Endothelial cell (in vitro differentiated cells): ENCODE results near the gene TMEM109. TPM values are rescaled to one million over a fixed set of nuclear protein-coding genes. Genes with fewer than 3 reads are reported as not detected.

ENCODE experiments used
- DNase-seq: peaks from one replicate; pipeline ENCODE4 v3.0.0; 2021; ENCODE audit warnings: low spot score
- H3K27ac Mint-ChIP-seq: one replicate; pipeline ENCODE4 v1.8.0; 2021; ENCODE audit warnings: mixed read lengths, inconsistent platforms; ENCODE audit not compliant: unreplicated experiment
- H3K27me3 Mint-ChIP-seq: one replicate; pipeline ENCODE4 v1.8.0; 2021; ENCODE audit warnings: mild to moderate bottlenecking, moderate library complexity, mixed read lengths, inconsistent platforms; ENCODE audit not compliant: unreplicated experiment
- H3K36me3 Mint-ChIP-seq: one replicate; pipeline ENCODE4 v1.8.0; 2021; ENCODE audit warnings: mild to moderate bottlenecking, low read depth, mixed read lengths, inconsistent platforms; ENCODE audit not compliant: unreplicated experiment
- H3K4me1 Mint-ChIP-seq: one replicate; pipeline ENCODE4 v1.8.0; 2021; ENCODE audit warnings: mild to moderate bottlenecking, mixed read lengths, inconsistent platforms; ENCODE audit not compliant: unreplicated experiment
- H3K4me3 Mint-ChIP-seq: one replicate; pipeline ENCODE4 v1.8.0; 2021; ENCODE audit warnings: mild to moderate bottlenecking, mixed read lengths, inconsistent platforms; ENCODE audit not compliant: unreplicated experiment
- H3K9me3 Mint-ChIP-seq: one replicate; pipeline ENCODE4 v1.8.0; 2021; ENCODE audit warnings: mixed read lengths, inconsistent platforms; ENCODE audit not compliant: unreplicated experiment
- total RNA-seq: library from RNA; stranded (reverse); fragmentation: NEBNext Ultra II Directional; extraction: Animal tissue kit (Norgen Biotek cat#: 25700); gene quantifications from one replicate; pipeline ENCODE4 v1.2.1, GENCODE V29; 2021; ENCODE audit not compliant: unreplicated experiment
- TF ChIP-seq, protein P1 (sequence below): fragments of 200-600 bp; sonication (generic); IDR thresholded peaks from one replicate; pipeline ENCODE4 v1.5.0; 2021; ENCODE audit warnings: antibody characterized with exemption; ENCODE audit not compliant: unreplicated experiment

The TMEM109 gene
- total RNA-seq, 1 donor from 2014 or later: 95.1 TPM

DNA sequence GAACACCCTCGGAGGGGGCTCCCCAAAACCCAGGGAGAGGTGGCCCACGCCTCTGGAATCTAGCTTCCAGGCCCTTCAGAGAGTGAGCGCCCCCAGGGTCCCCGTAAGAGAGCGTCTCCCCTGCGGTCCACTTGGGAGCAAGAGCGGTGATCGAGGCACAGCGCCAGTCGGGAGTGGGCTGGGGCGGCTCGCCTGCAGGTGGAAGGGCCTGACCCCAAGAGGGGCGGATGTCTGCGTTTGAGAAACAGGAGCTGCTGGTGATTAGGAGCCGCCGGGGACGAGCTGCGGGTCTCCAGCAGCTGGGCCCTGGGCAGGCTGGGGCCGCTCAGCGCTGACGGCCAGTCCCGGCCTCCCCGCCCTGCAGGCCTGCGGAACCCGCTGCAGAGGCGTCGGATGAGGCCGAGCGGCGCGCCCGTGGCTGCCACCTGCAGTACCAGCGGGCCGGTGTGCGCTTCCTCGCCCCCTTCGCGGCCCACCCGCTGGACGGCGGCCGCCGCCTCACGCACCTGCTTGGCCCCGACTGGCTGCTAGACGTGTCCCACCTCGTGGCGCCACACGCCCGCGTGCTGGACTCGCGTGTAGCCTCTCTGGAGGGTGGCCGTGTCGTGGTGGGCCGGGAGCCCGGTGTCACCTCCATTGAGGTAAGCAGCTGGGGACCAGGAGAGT lies 20.3 kb downstream of the TMEM109 start:
- TF ChIP-seq, protein P1, sequence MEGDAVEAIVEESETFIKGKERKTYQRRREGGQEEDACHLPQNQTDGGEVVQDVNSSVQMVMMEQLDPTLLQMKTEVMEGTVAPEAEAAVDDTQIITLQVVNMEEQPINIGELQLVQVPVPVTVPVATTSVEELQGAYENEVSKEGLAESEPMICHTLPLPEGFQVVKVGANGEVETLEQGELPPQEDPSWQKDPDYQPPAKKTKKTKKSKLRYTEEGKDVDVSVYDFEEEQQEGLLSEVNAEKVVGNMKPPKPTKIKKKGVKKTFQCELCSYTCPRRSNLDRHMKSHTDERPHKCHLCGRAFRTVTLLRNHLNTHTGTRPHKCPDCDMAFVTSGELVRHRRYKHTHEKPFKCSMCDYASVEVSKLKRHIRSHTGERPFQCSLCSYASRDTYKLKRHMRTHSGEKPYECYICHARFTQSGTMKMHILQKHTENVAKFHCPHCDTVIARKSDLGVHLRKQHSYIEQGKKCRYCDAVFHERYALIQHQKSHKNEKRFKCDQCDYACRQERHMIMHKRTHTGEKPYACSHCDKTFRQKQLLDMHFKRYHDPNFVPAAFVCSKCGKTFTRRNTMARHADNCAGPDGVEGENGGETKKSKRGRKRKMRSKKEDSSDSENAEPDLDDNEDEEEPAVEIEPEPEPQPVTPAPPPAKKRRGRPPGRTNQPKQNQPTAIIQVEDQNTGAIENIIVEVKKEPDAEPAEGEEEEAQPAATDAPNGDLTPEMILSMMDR: no peak
- Mint-ChIP-seq H3K4me1 (peaks cover 4% of the 10 kb centered on the region), H3K27me3 (peaks cover 11% of the 10 kb centered on the region), H3K27ac (no peak overlapping the region), H3K9me3 (no peaks in the 10 kb centered on the region), H3K4me3 (no peak overlapping the region), H3K36me3 (peaks cover 32% of the 10 kb centered on the region)
- no peak for DNase-seq

DNA sequence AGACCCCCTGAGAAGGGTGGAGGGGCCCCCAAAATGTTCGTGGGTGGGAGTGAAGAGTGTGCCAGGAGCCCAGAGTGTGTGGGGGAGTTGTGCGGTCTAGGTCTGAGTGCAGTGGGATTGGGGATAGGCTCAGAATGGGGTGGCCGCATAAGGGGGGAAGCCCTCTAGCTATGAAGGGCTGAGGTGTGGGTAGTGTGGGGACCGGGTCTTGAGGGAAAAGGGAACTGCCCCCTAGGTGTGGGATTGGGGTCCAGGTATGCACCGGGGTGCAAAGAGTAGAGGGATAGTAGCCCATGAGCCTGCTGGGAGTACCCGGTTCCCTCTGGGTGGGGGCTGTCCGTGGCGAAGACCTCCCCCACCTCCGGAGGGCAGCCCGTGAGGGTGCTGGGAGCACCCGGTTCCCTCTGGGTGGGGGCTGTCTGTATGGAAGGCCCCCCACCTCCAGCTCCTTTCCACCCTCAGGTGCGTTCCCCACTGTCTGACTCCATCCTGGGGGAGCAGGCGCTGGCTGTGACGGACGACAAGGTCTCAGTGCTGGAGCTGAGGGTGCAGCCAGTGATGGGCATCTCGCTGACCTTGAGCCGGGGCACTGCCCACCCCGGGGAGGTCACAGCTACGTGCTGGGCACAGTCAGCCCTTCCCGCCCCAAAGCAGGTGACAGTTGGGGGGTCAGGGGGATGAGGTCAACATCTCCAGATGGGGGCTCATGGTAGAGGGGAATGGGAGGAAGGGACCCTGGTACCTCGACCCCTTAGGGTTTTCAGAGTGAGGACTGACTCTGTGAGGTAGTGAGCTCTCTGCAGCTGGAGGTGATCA lies 21.0 kb downstream of the TMEM109 start:
- DNase-seq: no peak
- Mint-ChIP-seq H3K27me3 (peaks cover 16% of the 10 kb centered on the region), H3K27ac (no peak overlapping the region), H3K4me1 (peaks cover 4% of the 10 kb centered on the region), H3K4me3 (no peak overlapping the region), H3K9me3 (no peaks in the 10 kb centered on the region), H3K36me3 (peaks cover 24% of the 10 kb centered on the region)
- TF ChIP-seq, protein P1: no peak

DNA sequence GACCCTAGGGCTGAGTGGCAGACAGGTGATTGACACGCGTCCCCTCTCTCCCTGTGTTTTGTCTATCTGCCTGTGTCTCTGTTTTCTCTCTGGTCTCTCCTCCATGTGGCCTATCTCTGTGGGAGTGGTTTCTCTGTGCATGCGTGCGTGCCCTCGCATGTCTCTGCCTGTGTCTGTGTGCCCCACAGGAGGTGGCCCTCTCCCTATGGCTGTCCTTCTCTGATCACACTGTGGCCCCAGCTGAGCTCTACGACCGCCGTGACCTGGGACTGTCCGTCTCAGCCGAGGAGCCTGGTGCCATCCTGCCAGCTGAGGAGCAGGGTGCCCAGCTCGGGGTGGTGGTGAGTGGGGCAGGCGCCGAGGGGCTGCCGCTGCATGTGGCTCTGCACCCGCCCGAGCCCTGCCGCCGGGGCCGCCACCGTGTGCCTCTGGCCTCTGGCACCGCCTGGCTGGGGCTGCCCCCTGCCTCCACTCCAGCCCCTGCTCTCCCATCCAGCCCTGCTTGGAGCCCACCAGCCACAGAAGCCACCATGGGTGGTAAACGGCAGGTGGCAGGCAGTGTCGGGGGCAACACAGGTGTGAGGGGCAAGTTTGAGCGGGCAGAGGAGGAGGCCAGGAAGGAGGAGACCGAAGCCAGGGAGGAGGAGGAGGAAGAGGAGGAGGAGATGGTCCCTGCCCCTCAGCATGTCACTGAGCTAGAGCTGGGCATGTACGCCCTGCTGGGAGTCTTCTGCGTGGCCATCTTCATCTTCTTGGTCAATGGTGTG lies 21.9 kb downstream of the TMEM109 start:
- Mint-ChIP-seq H3K9me3 (no peaks in the 10 kb centered on the region), H3K4me3 (no peak overlapping the region)

GRCh38 chr11:60936467-60937143 lies 22.6 kb downstream of the TMEM109 start:
- TF ChIP-seq, protein P1: no peak
- peaks cover 10% of the 10 kb centered on the region for H3K4me1 Mint-ChIP-seq
- H3K9me3 Mint-ChIP-seq: no peaks in the 10 kb centered on the region
- H3K4me3 Mint-ChIP-seq: no peak overlapping the region
- DNase-seq: no peak
- H3K27ac Mint-ChIP-seq: no peak overlapping the region
- H3K27me3 Mint-ChIP-seq: peaks cover 14% of the 10 kb centered on the region
- peaks cover 13% of the 10 kb centered on the region for H3K36me3 Mint-ChIP-seq

More for the DNA sequence above, 21.9 kb downstream of the TMEM109 start:
- H3K36me3 Mint-ChIP-seq: peaks cover 17% of the 10 kb centered on the region
- no peak overlapping the region for H3K27ac Mint-ChIP-seq
- no peak for DNase-seq
- TF ChIP-seq, protein P1: no peak
- H3K4me1 Mint-ChIP-seq: peaks cover 4% of the 10 kb centered on the region
- peaks cover 14% of the 10 kb centered on the region for H3K27me3 Mint-ChIP-seq
